IPS-18c (cell line): ENCODE measurements around the gene MTREX.

Experiments used
- H3K4me3 ChIP-seq: 2 replicates; pipeline ENCODE4 v1.7.0; 2013; ENCODE audit warnings: low read depth, mild to moderate bottlenecking, low read length, moderate library complexity; ENCODE audit not compliant: insufficient read depth
- H3K9me3 ChIP-seq: one replicate; pipeline ENCODE4 v1.6.1; 2013; ENCODE audit warnings: mild to moderate bottlenecking, low read length, moderate library complexity; ENCODE audit not compliant: control insufficient read depth, insufficient read depth

Gene MTREX

DNA sequence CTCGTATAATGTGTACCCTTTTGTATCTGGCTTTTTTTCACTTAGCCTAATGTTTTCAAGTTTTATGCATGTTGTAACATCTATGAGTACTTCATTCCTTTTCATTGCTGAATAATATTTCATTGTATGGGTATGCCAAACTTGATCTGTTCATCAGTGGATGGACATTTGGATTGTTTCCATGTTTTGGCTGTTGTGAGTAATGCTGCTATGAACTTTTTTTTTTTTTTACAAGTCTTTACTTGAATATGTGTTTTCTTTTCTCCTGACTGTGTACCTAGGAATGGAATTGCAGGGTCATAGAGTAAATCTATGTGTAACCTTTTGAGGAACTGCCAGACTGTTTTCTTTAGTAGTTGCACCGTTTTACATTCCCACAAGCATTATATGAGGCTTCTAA lies 52.4 kb downstream of the MTREX start:
- H3K4me3 ChIP-seq, result no peak overlapping the region
- no peaks in the 10 kb centered on the region for H3K9me3 ChIP-seq

DNA sequence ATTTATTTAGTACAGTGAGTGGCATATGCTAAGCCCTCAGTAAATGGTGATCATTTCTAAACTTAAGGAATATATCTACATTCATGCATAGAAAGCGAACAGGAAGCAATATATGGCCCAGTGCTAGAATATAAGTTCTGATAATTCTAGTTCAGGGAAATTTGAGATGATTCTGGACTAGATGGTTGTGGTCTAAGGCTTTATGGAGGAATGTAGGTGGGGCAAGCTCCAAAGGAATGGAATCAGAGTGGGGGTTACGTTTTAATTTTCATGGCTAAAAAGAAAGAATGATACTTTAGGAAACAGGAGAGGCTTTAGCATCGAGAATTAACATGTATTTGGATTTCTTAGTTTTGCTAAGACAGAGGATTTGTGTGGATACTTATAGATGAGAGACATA lies 56.1 kb downstream of the MTREX start:
- Histone ChIP-seq H3K9me3 (no peaks in the 10 kb centered on the region), H3K4me3 (no peak overlapping the region)

DNA sequence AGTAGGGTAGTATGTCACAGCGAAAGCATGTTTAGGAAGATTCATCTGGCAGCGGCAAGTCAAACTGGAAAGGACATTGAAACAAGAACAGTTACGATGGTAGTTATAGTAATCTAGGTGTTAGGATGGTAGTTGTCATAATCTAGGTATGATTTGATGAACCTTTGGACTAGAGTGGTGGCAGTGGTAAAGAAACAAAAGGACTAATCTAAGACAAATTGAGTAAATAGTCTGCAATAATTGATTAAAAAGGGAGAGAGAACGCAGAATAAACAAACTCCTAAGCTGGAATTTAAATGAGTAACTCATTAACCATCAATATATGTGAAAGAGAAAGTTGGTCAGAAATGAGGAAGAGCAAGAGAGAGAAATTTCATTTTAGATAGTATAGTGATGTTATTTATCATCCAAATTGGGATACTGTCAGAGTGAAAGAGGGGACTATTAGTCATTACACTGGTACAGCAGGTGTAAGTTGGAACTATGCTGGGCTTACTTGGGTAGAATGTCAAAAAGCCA lies 56.8 kb downstream of the MTREX start:
- Histone ChIP-seq H3K4me3 (no peak overlapping the region), H3K9me3 (no peaks in the 10 kb centered on the region)

DNA sequence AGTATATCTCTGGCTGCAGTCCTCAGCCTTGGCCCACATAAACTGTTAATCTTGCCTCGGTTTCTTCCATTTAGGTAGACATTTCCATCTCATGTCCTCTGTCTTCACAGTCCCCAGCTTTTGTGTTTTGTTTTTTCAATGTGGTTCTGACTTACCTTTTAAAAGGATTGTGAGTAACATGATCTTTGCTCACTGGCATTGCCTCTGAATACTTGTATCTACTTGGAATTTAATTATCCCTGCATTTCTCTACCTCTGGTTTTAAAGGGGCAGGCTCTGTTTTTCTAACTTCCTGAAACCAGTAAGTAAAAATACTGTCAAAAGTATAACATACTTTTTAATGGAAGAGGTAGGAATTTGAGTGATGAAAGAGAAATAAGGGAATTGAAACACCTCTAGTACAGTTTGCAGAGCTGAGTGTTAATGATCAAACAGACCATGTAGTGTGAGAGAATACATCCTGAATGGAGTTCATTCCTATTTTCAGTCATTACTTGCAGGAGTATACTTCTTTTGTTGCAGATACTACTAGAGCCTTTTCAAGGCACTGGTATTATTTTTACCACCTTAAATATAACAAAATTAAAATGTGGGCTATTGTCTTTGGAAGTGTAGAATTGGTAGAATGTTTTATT lies 62.6 kb downstream of the MTREX start:
- no peaks in the 10 kb centered on the region for H3K9me3 ChIP-seq
- no peak overlapping the region for H3K4me3 ChIP-seq

DNA sequence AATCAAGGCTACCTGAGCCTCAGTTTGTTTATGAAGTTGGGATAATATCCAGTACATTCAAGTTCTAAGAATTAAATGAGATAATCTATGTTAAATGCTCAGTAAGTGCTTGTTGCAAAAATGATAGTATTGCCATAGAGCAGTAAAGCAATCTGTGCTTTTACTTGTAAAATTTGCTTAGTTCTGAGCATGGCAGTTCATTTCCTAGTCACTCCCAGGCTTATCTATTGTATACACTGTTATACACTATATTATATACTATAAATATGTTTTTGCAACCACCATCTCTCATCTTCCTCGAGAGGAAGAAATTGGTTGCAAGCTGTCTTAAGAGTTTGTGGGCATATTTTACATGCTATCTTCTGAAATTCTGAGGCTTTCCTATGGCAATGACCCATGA lies 63.4 kb downstream of the MTREX start:
- H3K4me3 ChIP-seq, result no peak overlapping the region
- no peaks in the 10 kb centered on the region for H3K9me3 ChIP-seq

GRCh38 chr5:55372130-55372925 lies 64.5 kb downstream of the MTREX start:
- H3K9me3 ChIP-seq, result no peaks in the 10 kb centered on the region
- H3K4me3 ChIP-seq, result no peak overlapping the region

- no peaks in the 10 kb centered on the region for H3K9me3 ChIP-seq
- no peak overlapping the region for H3K4me3 ChIP-seq
Measured at GRCh38 chr5:55377810-55378209, 70.0 kb downstream of the MTREX start.

DNA sequence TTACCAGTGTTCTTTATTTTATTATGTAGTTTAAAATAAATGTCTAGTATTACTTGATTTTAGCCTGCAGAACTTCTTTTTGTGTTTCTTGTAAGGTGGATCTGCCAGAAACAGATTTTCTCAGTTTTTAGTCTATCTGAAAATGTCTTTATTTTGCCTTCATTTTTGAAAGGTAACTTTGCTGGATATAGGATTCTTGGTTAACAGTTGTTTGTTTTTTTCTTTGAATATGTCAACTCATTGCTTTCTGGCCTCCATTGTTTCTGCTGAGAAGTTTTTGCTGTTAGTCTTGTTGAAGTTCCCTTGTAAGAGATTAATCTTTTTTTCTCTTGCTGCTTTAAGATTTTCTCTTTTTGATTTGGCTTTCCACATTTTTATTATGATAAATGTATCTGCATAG lies 75.5 kb downstream of the MTREX start:
- no peaks in the 10 kb centered on the region for H3K9me3 ChIP-seq
- no peak overlapping the region for H3K4me3 ChIP-seq

DNA sequence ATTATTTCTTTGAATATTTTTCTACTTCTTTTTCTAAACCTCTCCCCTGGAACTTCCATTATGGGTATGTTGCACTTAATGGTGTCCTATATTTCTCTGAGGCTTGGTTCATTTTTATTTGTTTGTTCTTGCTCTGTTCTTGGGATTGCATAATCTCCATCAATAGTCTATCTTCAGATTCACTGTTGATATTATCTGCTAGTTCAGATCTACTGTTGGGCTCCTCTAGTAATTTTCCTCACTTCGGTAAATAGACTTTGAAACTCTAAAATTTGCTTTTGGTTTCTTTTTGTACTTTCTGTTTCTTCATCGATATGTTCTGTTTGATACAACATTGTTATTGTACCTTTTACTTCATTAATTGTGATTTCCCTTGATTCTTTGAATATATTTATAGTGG lies 76.3 kb downstream of the MTREX start:
- H3K9me3 ChIP-seq, result no peaks in the 10 kb centered on the region
- no peak overlapping the region for H3K4me3 ChIP-seq

GRCh38 chr5:55385227-55385626 lies 77.4 kb downstream of the MTREX start:
- H3K9me3 ChIP-seq, result no peaks in the 10 kb centered on the region
- H3K4me3 ChIP-seq, result no peak overlapping the region

DNA sequence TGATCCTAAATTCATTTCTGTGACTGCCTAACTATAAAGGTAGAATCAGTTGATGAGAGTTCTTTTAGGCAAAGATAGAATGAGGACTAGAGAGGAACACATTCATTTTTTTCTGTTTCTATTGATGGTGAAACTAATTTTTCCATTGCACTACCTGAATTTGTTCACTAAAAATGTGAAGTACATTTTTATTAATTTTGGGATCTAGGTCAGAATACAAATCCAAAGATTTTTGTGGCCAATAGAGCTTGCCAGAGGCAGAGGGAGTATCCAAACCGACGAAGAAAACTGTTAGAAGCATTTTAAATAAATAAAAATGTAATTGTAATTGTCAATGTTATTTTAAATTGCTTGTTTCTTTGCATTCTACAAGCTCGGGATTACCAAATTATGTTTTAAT lies 78.1 kb downstream of the MTREX start:
- H3K9me3 ChIP-seq, result no peaks in the 10 kb centered on the region

GRCh38 chr5:55386356-55386755 lies 78.6 kb downstream of the MTREX start:
- Histone ChIP-seq H3K4me3 (no peak overlapping the region), H3K9me3 (no peaks in the 10 kb centered on the region)

More for the DNA sequence above, 78.1 kb downstream of the MTREX start:
- H3K4me3 ChIP-seq, result no peak overlapping the region

GRCh38 chr5:55387865-55388264 lies 80.1 kb downstream of the MTREX start:
- no peak overlapping the region for H3K4me3 ChIP-seq

DNA sequence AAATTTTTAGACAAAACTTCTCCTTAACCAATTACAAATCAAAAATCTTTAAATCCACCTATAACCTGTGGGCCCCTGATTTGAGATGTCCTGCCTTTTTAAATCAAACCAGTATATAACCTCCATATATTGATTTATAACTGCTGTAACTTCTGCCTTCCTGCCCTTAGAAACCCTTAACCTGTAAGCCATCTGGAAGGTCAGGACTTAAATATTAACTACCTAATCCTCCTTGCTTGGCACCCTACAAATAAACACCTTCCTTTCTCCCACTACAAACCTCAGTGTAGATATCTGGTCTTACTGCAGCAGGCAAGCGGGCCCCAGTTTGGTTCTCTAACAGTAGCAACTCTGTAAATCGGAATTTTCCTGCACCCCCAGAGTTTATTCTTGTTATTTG lies 83.9 kb downstream of the MTREX start:
- Histone ChIP-seq H3K4me3 (no peak overlapping the region), H3K9me3 (no peaks in the 10 kb centered on the region)

More at GRCh38 chr5:55387865-55388264, 80.1 kb downstream of the MTREX start:
- no peaks in the 10 kb centered on the region for H3K9me3 ChIP-seq

DNA sequence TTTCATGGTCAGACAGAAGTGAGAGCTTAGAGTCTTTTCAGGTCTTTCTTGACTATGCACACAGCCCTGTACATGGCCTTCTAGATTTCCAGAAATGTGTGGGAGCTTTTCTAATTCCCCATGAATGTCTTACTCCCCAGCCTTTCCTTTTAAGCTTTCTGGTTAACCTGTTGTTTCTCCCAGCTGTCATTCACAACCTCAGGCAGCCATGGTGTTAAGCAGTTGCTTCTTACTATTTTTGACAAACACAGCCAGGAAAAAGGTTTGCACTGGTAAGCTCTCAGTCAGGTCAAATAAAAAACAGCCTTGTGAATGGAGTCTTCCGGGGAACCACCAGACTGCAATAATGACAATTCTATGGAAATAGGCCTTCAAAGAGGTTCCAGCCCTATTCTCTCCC lies 84.9 kb downstream of the MTREX start:
- no peaks in the 10 kb centered on the region for H3K9me3 ChIP-seq

GRCh38 chr5:55393501-55394175 lies 85.8 kb downstream of the MTREX start:
- no peaks in the 10 kb centered on the region for H3K9me3 ChIP-seq
- H3K4me3 ChIP-seq, result no peak overlapping the region

More for the DNA sequence above, 84.9 kb downstream of the MTREX start:
- H3K4me3 ChIP-seq, result no peak overlapping the region

- no peak overlapping the region for H3K4me3 ChIP-seq
- no peaks in the 10 kb centered on the region for H3K9me3 ChIP-seq
Measured at GRCh38 chr5:55402199-55402598, 94.4 kb downstream of the MTREX start.

DNA sequence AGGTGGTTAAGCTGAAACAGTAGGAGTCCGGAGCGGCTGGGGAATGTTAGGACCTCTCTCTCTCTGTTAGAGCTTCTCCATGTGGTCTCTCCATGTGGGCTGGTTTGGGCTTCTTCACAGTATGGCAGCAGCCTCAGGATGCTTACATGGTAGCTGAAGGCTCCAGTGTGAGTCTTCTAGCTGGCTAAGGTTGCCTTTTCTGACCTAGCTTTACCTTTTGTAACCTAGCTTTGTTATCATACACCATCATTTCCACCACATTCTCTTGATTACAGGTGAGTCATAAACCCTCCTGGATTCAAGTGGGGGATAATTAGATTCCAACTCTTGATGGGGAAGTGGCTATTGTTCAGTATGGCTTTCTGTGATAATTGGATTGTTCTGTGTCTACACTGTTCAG lies 98.5 kb downstream of the MTREX start:
- Histone ChIP-seq H3K9me3 (no peaks in the 10 kb centered on the region), H3K4me3 (no peak overlapping the region)
